GM18868 (cell line): ENCODE results near the gene FGGY.
"Not testable (repeated sequence)": the region's sequence is repeated elsewhere in the genome, so short reads cannot be mapped to it uniquely, and the experiment has no call there.

Experiments used
- ATAC-seq: cut with Tn5 transposase; IDR thresholded peaks from one replicate; pipeline ENCODE4 v1.9.1; 2021; ENCODE audit warnings: mild to moderate bottlenecking, moderate library complexity; ENCODE audit not compliant: unreplicated experiment

FGGY gene

DNA sequence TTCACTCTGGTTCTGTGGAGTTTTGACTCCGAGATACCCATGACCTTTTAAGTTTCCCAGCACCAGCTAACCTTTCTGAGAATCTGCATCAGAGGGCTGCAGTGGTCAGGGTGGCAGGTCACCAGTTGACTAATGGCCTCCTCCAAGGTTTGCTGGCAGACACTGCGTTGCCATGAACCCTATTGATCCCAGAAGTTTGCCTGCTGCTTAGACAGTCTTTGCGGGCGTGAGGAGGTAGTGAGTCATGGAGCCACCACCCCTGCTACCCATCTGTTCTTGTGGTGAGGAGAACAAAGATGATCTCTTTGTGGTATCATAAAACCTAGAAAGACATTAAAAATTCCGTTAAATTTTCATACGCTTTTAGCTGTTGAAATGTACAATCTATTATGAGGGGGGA, 180.4 kb downstream of the FGGY start:
- ATAC-seq: peak; percentile 49

- ATAC-seq: no peak
Observed at GRCh38 chr1:59477867-59478266, 181.0 kb downstream of the FGGY start.

DNA sequence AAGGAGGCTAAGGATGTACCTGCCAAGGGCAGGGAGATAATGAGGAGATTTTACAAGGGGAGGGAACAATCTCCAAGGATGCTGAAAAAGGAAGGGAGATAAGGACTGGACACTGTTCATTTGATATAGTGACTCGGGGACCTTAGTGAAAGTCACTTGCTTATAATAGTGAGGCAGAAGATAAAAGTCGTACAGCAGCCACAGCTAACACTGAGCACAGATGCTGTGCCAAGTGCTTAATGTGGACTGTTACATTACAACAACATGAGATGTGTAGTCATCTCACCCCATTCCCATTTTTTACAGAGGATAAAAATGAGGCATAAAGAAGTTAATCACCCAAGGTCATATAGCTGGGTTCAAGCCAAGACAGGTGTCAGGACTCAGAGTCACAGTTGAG, 181.9 kb downstream of the FGGY start:
- ATAC-seq: no peak

GRCh38 chr1:59480188-59480888, 183.4 kb downstream of the FGGY start:
- ATAC-seq: no peak

DNA sequence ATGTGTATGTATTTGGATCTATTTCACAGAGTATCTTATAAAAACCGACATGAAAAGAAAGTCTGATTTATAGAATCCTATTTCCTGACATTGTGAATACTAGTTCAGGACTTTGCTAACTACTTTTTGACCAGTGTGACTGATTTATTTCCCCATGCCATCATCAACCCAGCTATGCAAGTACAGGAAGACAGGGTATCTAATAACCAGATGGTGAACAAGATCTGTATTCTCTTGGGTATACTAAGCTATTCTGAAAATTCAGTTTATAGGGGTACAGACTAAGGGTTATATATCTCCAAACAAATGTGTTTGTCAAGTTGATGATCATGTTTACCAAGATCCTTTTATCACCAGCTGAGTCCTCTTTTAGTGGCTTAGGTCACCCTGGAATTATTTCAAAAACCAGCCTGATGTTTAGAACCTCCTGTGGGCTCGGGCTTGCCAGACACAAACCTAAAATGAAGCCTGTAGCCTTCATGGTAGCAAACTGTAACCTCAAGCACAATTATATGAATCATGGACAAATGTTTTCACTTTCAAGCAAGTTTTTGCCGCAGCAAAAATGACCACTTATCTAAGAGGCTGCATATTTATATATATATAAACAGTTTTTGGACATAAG, 185.1 kb downstream of the FGGY start:
- ATAC-seq: no peak

DNA sequence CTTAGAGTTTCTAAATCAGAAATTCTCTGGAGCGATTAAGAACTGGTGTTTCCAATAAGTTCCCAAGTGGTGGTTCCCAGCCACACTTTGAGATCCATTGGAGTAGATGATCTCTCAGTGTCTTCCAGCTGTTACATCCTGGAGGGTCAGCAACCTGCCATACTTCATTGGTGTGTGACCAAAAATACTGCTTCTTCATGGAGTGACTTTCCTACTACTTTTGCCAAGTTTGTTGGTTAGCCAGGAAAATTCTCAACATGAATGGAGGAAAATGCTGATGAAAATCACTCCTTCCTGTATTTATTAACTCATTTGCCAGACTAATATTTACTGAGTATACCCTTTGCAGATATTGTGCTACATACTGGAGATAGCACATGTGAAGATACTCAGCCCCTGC, 186.1 kb downstream of the FGGY start:
- ATAC-seq: no peak

- ATAC-seq: no peak
Observed at GRCh38 chr1:59484096-59484495, 187.2 kb downstream of the FGGY start.

GRCh38 chr1:59485171-59485570, 188.3 kb downstream of the FGGY start:
- ATAC-seq: no peak

GRCh38 chr1:59485949-59486348, 189.1 kb downstream of the FGGY start:
- ATAC-seq: no peak

DNA sequence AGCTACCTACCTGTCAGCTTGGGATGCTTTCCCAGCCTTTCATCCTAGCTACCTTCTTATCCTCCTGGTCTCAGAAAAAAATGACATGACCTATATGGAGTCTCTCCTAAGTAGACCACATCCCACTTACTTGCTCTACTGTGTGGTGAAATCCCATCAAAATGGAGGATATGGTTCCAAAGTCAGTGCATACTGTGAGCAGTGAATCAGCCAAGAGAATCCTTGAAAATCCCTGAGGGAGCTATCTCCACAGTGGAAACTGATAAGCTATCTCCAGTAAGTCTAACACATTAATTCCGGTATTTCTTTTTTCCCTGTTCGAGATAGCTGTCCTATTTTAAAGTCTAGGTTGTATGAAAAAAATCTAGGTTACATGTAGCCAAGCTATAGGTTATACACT, 189.7 kb downstream of the FGGY start:
- ATAC-seq: no peak

DNA sequence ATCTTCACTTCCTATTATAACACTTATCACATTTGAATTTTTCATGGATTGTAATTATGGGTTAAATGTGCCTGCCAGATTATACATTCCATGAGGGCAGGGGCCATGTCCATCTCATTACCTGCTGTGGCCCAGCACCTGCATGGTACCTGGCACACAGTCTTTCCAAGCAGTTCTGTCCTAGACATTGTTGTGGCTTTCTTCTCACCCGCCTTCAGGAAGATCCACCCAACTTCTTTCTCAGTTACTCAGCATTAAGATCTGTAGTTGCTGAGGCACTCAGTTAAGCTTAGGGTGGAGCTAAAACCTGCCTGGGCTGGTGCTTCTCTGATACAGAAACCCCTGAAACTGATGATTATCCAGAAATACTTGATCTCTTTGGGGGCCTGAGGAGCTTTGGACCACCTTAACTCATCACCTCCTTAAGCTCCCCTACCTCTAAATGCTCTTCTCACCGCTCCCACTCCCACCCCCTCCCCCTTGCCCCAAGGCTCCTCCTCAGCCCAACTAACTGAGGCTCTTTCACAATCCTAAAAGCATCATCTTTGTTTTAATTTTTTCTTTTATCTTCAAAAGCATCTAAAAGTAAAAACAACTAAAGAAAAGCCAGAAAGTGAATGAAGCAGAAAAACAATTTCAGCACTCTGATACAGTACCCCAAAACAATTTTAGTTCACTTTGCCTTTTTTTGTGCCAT, 190.6 kb downstream of the FGGY start:
- no peak for ATAC-seq

GRCh38 chr1:59492500-59492899, 195.6 kb downstream of the FGGY start:
- no peak for ATAC-seq

DNA sequence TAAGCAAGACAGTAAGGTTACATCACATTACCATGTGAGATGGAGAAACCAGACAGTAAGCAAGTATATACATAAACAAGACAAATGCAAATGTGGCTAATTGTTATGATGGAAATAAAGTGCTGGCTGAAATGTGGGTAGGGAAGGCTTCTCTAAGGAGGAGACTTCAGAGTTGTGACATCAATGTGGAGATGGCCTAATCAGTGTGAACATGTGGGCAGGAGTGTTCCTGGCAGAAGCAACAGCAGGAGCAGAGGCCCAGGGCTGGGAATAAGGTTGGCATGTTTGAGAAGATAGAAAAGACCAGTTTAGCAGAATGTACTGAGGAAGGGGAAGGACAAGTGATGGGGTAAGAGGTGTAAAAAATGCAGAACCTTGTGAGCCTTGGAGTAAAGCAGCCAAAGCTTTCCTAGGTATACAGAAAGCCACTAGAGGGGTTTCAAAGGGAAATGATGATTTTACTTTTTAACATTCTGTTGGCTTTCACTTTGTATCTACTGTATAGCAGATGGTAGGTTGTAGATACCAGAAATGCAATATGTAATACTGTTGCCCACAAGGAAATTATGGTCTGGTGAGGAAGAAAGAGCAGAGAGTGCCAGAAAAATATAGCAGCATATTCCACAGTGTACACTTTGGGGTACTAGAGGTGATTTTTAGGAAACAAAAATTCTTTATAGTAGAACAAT, 197.4 kb downstream of the FGGY start:
- ATAC-seq: no peak

DNA sequence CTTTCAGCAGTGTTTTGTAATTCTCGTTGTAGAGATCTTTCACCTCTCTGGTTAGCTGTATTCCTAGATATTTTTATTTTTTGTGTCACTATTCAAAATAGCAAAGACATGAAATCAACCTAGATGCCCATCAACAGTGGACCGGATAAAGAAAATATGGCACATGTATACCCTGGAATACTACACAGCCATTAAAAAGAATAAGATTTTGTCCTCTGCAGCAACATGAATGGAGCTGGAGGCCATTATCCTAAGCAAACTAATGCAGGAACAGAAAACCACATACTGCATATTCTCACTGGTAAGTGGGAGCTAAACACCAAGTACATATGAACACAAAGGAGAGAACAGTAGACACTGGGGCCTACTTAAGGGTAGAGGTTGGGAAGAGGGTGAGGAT, 199.3 kb downstream of the FGGY start:
- not testable (repeated sequence) for ATAC-seq

- no peak for ATAC-seq
Observed at GRCh38 chr1:59497616-59498015, 200.7 kb downstream of the FGGY start.

DNA sequence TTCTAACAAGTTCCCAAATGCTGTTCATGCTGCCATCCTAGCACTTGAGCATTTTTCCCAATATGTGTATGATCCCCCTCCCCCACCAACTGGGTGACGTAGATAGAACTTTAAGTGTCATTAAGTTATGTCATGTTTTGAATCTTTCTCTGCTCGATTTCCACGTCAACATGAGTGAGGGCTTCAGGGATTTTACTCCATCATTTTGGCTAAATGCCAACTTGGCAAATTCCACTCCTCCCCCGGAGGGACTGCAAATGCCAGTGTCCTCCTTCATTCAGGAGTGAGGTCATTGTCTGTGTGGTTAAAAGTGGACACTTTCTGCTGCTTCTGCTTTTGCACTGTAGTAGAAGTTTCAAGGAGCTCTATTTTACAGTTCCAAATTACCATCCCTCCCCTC, 201.7 kb downstream of the FGGY start:
- no peak for ATAC-seq

- no peak for ATAC-seq
Observed at GRCh38 chr1:59499273-59499942, 202.5 kb downstream of the FGGY start.

GRCh38 chr1:59499943-59500569, 203.2 kb downstream of the FGGY start:
- no peak for ATAC-seq

GRCh38 chr1:59500950-59501742, 204.3 kb downstream of the FGGY start:
- ATAC-seq: no peak
